Stimulated activated CD4-positive, alpha-beta T cell treated with anti-CD3 and anti-CD28 coated beads, TNF-alpha, amount 100 ng/mL, for 1 hour (primary cell): ENCODE data around the gene ZNF14.
"Not testable (repeated sequence)": the region's sequence is repeated elsewhere in the genome, so short reads cannot be mapped to it uniquely, and the experiment has no call there.

Experiments used
- DNase-seq, 3 donors: peaks; one replicate each; pipeline ENCODE4 v3.0.0-alpha.2; 2020; ENCODE audit warnings: low read depth in 3 of 3, low spot score in 1 of 3

Gene ZNF14

GRCh38 chr19:19696386-19696785 lies 36.5 kb downstream of the ZNF14 start:
- DNase-seq, result no peak

- no peak for DNase-seq
These were observed 41.2 kb downstream of the ZNF14 start for GRCh38 chr19:19691683-19692082.

GRCh38 chr19:19689023-19689422 lies 43.9 kb downstream of the ZNF14 start:
- DNase-seq, result not testable (repeated sequence)

- DNase-seq, result no peak
These were observed 45.8 kb downstream of the ZNF14 start for GRCh38 chr19:19687090-19687489.

GRCh38 chr19:19686580-19686979 lies 46.3 kb downstream of the ZNF14 start:
- DNase-seq, result no peak

- not testable (repeated sequence) for DNase-seq
These were observed 46.8 kb downstream of the ZNF14 start for GRCh38 chr19:19686119-19686518.

- no peak for DNase-seq
These were observed 53.5 kb downstream of the ZNF14 start for GRCh38 chr19:19679176-19680073.

GRCh38 chr19:19677579-19677978 lies 55.3 kb downstream of the ZNF14 start:
- no peak for DNase-seq

- DNase-seq, result no peak
These were observed 58.6 kb downstream of the ZNF14 start for GRCh38 chr19:19674315-19674714.

- no peak for DNase-seq
These were observed 60.1 kb downstream of the ZNF14 start for GRCh38 chr19:19672816-19673215.

GRCh38 chr19:19670070-19670551 lies 62.8 kb downstream of the ZNF14 start:
- no peak for DNase-seq

- peak; percentile 83 to 92 (median 86) for DNase-seq
These were observed 64.5 kb downstream of the ZNF14 start, which contains the start of gene ZNF101 for GRCh38 chr19:19668230-19669012. TSS of gene ZNF101 (plus strand) at chr19:19668839. CDS start at chr19:19668964, 125 bp downstream.

- not testable (repeated sequence) for DNase-seq
These were observed 67.4 kb downstream of the ZNF14 start for GRCh38 chr19:19665420-19665948.

GRCh38 chr19:19663256-19664120 lies 69.4 kb downstream of the ZNF14 start, which contains the start of gene ATP13A1:
TSS of gene ATP13A1 (minus strand) at chr19:19663676. CDS start at chr19:19663666, 10 bp downstream.
- peak; percentile 77 to 91 (median 88) for DNase-seq

- no peak for DNase-seq
These were observed 70.0 kb downstream of the ZNF14 start for GRCh38 chr19:19662871-19663255.

- DNase-seq, result no peak
These were observed 70.6 kb downstream of the ZNF14 start for GRCh38 chr19:19662344-19662743.

GRCh38 chr19:19661675-19662251 lies 71.1 kb downstream of the ZNF14 start:
- DNase-seq, result no peak

GRCh38 chr19:19661141-19661674 lies 71.7 kb downstream of the ZNF14 start:
- DNase-seq, result no peak
